Bone marrow (tissue), 2 donors: ENCODE results near the gene PSMD13.
"Not testable (repeated sequence)": the region's sequence is repeated elsewhere in the genome, so short reads cannot be mapped to it uniquely, and the experiment has no call there.

Source experiments
- DNase-seq, 2 donors: peaks; one replicate each; lab custom pipeline; 2025; lab: John Stamatoyannopoulos, UW

PSMD13 gene

DNA sequence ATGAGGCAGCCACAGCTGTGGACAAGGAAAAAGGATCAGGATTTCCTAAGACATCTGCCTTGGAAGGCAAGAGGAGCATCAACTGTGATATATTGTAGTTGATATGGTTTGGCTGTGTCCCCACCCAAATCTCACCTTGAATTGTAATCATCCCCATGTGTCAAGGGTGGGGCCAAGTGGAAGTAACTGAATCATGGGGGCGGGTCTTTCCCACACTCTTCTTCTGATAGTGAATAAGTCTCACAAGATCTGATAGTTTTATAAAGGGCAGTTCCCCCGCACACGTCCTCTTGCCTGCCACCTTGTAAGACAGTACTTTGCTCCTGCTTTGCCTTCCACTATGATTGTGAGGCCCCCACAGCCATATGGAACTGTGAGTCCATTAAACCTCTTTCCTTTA lies 19.1 kb upstream of the PSMD13 start:
- no peak for DNase-seq

DNA sequence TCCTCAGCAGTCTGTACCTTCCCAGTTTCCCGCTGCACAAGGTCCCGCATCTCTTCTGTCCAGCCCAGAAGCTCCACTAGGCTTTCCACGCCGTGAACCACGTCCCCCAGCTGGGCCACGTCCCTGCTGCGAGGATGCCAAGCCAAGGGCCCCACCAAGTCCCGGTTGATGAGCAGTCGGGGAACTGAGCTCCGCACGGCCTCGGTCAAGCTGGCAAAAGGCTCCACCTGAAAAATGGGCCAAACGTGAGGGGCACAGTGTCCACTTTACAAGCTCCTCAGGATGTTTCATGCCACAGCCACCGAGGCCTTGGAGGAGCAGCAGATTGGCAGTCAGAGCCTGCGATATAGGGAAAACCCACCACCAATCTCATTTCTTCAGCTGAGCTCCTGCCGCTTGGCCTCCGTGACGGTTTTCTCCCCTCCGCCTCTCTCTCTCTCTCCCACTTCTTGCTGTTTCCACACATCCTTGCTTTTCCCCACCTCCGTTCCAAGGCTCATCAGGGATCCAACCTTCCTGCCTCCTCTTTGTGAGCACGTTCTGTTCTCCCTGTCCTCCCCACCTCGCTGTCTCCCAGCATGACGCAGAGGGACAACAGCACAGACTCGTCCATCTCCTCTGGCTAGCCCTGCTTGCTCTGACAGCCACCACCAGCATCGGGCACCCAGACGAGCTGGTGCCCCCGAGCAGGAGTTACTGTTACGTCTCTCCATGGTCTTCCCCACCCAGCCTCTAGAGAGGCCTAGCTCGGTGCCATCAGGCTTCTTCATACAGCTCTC lies 17.8 kb upstream of the PSMD13 start:
- no peak for DNase-seq

DNA sequence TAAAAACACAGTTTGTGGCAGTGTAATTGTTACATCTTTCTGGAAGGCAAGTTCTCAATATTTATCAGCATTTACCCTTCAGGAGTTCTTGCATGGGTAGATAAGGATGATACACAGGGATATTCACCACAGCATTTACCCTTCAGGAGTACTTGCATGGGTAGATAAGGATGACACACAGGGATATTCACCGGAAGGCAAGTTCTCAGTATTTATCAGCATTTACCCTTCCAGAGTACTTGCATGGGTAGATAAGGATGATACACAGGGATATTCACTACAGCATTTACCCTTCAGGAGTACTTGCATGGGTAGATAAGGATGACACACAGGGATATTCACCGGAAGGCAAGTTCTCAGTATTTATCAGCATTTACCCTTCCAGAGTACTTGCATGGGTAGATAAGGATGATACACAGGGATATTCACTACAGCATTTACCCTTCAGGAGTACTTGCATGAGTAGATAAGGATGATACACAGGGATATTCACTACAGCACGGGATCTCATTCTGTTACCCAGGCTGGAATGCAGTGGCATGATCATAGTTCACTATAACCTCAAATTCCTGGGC lies 16.0 kb upstream of the PSMD13 start:
- not testable (repeated sequence) for DNase-seq

DNA sequence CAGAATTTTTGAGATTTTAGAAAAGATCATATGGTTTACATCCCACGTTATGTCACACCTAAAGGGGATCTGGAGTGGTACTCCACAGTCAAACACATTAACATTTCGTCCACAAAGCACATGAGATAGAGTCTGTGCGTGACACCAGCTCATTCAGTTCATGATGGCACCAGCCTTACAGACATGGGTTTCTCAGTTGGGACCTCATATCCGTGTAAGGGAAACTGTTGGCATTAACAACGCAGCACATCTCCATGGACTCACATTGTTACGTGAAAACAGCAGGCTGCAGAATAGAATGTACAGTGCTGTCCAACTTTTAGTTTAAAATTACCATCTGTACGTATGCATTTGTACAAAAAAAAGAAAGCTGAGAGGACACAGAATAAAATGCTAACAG lies 15.2 kb upstream of the PSMD13 start:
- no peak for DNase-seq

DNA sequence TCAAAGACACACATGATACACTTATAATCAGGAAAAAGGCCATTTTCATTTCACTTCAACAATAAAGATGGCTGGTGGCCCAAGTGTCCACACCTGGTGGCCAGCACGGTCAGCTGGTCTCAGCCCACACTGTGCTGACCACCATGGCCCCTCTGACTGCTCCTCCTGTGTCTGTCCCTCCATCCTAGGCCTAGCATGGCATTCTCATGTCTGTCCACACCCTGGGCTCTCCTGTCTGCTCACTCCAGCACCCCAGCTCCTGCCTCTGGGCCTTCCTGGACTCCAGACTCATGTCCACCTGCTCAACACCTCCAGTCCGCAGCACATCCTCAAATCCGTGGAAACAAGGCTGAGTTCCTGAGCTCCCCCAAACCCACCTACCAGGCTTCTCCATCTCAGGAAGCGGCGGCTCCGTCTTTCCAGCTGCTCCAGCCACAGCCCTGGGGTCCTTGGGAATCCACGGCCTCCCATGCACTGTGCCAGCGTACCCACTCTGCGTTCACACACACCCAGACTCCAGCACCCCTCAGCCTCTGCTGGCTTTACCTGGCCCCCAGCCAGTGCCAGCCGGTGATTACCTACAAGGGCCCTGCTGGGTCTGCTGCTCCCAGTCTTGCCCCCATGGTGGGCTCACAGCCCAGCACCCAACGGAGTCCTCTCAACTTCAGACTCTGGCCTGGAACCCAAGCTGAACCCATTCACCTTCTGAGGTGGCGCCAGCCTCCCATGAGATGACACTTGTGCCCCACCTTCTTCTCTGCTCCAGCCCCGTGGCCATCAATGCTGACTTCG lies 14.6 kb upstream of the PSMD13 start:
- no peak for DNase-seq

DNA sequence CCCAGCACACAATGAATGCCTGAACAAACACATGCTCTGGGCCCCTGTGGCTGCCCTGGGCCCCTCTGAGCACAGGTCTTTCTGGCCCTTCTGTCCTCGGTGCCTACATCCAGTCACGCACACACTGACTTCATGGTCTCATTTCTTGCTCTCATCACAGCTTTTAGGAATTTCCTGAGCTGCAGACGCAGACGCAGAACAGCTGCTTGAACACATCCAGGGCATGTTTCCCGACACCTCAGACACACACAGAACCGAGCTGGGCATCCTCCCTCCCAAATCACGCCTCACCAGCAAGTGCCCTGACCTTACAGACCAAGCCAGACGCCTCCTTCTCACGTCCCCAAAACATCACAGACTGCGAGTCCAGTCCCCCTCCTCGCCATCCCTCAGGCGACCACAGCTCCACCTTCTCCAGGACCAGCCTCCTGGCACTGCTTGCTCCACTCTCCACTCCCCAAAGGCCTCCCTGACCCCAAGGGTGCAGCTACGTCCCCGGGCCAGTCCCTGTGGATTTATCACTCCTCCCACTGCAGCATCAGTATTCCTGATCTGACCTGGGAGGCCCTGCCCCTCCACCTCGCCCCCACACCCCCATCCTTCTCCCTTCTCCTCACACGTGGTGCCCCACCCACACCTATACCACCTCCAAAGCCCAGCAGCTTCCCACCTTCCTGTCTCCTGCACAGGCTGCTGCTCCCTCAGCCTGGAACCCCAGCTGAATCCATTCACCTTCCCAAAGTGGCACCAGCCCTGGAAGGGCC lies 13.6 kb upstream of the PSMD13 start:
- DNase-seq: no peak

DNA sequence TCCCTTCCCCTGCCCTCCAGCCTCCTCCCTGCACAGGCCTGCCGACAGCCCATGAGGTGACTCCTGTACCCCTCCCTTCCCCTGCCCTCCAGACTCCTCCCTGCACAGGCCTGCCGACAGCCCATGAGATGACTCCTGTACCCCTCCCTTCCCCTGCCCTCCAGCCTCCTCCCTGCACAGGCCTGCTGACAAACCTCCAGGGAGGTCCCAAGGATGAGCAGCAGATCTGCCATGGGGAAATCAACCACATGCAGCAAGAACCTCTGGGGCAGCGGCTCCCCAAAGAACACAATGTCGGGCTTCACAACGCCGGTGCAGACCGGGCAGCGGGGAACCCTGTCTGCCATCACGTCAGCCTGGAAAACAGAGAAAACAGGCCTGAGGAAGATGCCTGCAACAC lies 12.9 kb upstream of the PSMD13 start:
- no peak for DNase-seq

DNA sequence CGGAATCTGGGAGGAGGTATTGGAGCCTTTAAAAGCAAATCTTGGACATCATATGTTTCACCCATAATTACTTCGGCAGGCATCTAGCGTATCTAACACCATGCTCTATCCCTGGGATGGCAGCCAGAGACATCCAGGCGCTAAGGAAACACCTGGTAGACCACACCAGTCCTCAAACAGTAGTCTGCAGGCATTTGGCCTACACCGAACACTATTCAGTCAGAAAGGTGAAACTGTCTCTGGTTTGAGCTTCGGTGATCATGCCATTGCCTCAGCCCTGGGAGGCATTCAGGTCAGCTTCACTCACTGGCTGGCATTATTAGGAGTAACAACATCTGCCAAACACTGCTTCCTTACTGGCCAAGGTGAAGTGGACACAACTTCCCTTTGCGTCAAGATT lies 12.4 kb upstream of the PSMD13 start:
- DNase-seq: no peak

DNA sequence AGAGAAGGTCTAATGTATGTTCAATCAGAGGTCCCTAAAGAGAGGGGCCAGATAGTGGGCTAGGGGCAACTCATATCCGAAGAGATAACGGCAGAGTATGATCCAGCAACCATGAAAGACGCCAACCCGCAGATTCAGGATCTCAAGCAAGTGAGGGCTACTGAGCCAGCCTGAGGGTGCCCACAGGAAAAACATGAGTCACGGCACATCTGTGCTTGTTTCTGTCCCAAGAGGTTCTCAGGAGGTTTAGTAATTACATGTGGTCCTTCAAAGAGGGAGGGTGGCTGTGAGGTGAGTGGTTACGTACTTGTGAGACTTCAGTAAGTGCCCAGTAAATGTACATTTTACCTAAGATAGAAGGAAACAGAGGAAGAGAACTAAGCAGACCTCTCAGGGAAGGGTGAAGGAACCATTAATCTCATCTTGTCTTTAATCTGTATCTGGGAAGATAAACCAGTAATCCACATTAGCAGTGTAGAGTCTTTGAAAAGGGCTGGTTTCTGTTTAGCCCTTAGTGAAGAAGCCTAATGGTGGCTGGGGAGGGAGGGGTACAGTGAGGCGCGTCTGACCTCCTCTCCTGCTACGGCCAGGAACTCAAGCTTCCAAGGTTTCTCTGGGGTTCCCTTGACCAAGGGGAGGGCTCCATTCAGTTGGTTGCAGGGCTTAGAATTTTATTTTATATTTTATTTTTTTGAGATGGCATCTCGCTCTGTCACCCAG lies 10.9 kb upstream of the PSMD13 start:
- no peak for DNase-seq

DNA sequence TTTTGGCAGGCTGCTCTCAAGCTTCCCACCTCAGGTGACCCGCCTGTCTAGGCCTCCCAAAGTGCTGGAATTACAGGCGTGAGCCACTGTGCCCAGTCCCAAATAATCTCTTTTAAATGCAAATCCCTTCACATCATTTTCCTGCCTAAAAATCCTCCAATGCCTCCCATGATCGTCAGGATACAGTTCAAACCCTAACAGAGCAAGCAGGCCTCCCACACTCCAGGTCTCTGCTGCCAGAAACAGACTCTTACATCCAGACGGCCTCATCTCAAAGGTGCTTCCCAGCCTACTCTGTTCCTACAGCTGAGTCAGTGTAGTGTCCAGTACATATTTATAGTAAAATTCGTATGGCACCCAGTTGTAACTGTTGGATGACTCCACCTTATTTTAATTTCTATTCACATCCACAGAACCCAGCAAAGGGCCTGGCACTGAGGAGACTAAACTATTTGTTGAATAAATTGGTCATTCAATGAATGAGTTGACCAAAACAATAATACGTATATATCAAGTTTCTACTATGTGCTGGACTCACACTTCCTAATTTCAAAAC lies 8.9 kb upstream of the PSMD13 start:
- no peak for DNase-seq

DNA sequence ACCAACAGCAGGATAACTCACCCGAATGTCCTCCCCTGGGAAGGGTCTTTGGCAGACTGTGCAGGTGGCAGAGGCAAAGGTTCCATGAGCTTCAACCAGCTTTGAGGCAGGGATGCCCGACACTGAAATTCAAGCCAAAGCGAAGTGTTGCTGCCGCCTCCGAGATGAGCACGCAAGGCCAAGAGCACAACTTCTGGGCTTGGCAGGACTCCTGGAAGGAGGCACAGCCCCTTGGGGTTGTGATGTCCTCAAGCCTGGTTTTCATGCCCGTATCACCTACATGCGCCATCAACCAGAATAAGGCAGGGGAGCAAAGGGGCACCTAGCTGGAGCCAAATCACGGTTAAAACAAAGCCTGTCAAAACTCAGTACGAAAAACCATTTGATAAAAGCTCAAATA lies 6.3 kb upstream of the PSMD13 start:
- DNase-seq: no peak

DNA sequence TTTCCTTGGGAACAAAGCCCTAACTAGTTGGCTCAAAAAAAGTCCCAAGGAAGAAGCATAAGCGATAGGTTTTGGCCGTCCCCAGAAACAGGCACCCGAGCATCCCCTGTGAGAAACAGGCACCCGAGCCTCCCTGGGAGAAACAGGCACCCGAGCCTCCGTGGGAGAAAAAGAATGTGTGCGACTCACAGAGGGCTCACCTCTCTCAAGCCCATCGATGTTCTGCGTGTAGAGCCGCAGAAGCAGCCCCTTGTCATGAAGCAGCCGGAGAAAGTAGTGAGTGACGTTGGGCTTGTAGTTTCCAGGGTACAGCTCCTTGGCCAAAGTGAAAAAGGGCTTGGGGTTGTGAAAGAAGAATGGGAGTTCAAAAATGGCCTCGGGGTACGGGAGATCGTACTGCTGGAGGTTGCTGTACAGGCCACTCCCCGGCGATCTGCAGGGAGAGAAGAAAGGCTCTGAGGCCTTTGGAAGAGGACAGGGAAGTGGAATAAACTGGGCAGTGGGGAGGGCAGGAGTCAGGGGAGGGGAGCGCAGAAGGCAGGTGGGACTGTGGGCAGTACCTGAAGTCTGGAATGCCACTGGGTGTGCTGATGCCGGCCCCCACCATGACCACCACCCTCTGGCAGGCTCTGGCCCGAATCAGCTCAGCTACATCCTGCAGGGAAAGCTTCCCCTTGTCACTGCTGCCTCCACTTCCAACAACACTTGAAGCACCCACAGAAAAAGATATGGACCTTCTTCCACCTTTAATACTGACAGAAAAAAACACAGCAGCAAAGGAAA lies 3.8 kb upstream of the PSMD13 start:
- DNase-seq: no peak

DNA sequence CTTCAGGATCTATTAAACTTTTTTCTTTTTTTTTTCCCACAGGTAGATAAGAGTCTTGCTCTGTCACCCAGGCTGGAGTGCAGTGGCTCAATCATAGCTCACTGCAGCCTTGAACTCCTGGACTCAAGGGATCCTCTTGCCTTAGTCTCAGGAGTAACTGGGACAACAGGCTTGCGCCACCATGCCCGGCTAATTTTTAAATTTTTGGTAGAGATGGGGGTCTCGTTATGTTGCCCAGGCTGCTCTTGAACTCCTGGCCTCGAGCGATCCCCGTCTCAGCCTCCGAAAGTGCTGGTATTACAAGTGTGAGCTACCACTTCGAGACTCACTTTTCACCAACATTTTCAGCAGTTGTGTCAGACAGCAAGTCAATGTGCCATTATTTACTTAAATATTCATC lies 1.6 kb upstream of the PSMD13 start:
- no peak for DNase-seq

DNA sequence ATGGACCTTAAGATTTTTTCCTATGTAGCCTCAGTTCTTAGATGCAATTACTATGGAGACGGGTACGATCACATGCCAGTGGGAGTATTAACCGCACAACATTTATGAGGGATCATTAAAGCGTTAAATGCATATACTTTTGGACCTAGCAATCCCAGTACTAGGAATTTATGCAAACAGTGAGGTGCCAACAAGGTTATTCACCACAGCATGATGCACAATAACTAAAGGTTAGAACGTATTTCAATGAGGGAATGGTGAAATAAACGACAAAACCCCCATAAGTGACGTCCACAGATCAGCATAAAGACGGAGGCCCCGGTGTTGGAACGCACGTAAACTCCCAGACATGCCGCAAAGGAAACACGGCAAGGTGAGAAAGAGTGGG lies 1.2 kb upstream of the PSMD13 start:
- peak in 1 of 2 donors; percentile 10 for DNase-seq

DNA sequence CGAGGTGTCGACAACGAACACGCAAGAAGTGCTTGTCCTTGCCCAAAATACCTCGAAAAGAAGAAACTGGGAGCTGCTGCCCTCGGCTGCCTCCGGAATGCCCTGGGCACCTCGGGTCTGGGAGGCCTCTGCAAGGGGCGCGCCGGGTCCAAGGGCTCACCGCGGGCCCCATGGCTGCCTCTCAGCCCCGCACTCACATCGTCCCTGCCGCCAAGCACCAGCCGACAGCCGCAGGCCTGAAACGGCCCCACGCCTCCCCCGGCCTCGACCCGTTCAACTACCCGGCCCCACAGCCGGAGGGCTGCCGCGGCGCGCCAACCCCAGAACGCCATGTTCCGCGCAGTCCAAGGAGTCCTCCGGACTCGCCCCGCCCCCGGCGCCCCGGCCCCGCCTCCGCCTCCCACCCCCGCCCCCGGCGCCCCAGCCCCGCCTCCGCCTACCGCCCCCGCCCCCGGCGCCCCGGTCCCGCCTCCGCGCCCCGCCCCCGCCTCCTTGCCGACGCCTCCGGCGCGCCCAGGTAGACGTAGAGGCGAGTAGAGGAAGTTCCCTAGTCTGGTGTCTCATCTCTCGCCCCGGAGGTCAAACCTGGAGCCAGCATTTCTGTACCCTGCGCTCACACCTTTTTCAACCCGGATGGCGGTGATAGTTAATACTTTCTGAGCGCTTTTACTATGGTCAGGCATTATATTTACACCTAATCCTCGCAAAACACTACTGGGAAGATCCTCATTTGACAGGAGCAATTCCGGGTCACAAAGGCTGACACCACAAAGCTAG lies 591 bp upstream of the PSMD13 start, which contains the start of gene SIRT3:
Gene SIRT3 (minus strand): TSS at position 346 of the 777 bp plus-strand sequence. CDS start 14 bp downstream, at position 332.
- DNase-seq: peak; percentile 56 to 89

DNA sequence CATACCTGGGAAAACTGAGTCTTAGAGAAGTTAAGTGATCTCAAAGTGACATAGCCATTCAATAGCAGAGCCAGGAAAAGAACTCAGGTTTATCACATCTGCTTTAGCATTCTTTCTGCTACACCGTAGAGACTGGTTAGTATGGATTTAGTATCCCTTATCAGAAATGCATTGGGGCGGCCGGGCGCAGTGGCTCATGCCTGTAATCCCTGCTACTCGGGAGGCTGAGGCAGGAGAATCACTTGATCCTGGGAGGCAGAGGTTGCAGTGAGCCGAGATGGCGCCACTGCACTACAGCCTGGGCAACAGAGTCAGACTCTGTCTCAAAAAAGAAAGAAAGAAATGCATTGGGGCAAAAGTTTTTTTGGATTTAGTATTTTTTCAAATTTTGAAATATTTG lies 1.6 kb downstream of the PSMD13 start:
- DNase-seq: not testable (repeated sequence)

DNA sequence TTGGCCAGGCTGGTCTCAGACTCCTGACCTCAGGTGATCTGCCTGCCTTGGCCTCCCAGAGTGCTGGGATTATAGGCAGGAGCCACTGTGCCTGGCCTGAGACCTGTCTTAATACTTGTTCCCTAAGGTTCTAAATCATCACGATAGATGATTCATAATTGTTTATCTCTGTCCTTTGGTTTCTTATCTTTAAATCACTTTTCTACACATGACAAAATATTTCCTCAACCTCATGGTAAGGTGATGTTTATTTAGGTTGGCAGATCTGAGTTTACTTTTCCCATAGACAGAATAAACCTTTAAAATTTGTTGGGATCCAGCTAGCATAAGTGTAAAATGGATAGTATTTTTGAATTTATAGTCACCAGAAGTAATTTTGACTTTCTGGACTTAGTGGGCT lies 3.5 kb downstream of the PSMD13 start:
- no peak for DNase-seq

DNA sequence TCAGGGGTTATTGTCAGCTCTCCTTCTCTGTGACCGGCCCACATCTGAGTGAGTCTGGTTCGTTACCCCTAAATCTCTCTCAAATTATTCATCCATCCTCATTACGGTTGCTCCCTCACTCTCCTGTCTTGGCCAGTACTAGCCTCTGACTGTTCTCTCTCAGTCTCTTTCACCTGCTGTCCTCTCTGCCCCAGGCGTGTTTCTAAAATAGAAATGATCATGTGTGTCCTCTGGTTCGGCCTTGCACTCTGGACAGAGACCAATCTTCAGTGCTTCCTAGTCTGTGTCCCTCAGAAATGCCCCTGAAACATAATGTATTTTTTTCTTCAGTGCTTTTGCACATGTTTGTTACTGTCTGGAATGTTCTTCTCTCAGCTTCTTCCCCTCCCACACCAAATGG lies 4.9 kb downstream of the PSMD13 start:
- DNase-seq: no peak

DNA sequence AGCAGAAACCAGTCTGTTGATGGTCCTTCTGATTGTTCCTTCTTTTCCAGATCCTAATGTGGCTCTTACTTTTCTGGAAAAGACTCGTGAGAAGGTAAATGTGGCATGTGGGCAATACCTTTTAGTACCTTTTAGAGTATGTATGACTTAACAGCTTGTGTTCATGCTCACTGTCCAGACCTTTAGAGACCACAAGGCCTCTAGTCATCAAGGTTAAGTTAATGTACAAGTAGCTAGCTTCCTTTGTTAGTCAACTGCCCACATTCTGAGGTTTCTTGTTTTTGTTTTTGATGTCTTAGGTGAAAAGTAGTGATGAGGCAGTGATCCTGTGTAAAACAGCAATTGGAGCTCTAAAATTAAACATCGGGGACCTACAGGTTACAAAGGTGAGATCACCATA lies 7.6 kb downstream of the PSMD13 start:
- DNase-seq: no peak

DNA sequence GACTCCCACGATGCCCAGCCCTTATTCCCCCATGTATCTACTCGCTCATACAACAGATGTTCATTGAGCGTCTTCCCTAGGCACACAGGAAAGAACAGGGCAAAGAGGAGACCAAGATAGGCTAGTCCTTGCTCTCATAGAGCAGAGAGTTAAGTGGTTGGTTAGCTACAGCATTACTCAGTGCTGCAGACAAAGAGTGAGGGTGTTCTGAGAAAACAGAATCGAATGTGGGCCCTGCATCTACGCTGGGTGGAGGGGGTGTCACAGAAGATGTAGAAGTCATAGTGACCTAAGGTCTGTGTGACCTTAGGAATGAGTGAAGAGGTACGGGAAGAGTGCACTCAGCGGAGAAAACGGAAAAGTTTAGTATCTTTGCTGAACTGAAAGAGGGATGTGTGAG lies 12.3 kb downstream of the PSMD13 start:
- DNase-seq: no peak
